ENCODE results near the gene CEACAM18. TPM values are rescaled to one million over a fixed set of nuclear protein-coding genes. Genes with fewer than 3 reads are reported as not detected.

CEACAM18 gene
- total RNA-seq, 2 donors from 2014 or later = not detected

DNA sequence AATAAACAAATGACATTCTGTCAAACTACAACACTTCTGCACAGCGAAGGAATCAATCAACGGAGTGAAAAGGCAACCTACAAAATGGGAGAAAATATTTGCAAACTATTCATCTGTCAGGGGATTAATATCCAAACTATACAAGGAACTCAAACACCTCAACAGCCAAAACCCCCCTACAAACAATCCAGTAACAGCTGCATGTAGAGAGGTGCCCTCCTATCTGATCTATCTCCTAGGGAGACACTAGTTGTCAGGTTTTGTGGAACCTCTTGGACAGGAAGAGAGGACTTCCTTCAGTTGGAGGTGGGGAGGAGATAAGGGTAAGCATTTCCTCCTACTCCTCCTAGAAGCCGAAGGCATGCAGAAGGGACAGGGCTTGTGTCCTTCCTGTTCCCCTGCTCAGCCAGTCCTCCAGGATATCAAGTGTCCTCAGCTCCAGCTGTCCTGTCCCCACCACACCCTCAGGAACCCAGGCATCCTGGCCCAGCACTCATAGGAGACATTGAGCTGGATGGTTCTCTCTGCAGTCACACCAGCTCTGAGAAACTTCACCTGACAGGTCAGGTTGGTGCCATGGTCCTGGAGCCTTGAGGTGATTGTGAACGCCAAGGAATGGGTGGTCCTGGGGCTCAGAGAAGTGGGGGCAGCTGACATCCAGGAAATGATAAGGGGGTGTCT is 10.3 kb upstream of the CEACAM18 start:
- ATAC-seq = no peak
- Histone ChIP-seq H3K27me3 (no peaks in the 10 kb centered on the region), H3K4me1 (no peaks in the 10 kb centered on the region), H3K36me3 (replicated peaks in 1 of 2; ENCODE audit: insufficient read depth in 1 of 2, low read depth in 2 of 2) (no peaks in the 10 kb centered on the region), H3K4me3 (no peak overlapping the region), H3K27ac (no peak overlapping the region), H3K9me3 (no peaks in the 10 kb centered on the region)
- WGBS, 2 donors = 43 to 50% methylated on average over 3 to 4 of the region's 4 CpGs
- intact Hi-C loops (cut with DNase I) = no loop called here
- no peak for TF ChIP-seq POLR2A (IDR thresholded peaks at IDR 0.05)
- no peak for TF ChIP-seq CTCF (IDR thresholded peaks at IDR 0.05)
- DNase-seq = no peak

- Histone ChIP-seq H3K27me3 (no peaks in the 10 kb centered on the region), H3K9me3 (no peaks in the 10 kb centered on the region), H3K27ac (no peak overlapping the region), H3K4me1 (no peaks in the 10 kb centered on the region), H3K36me3 (replicated peaks in 1 of 2; ENCODE audit: insufficient read depth in 1 of 2, low read depth in 2 of 2) (no peaks in the 10 kb centered on the region), H3K4me3 (no peak overlapping the region)
- no peak for TF ChIP-seq CTCF (IDR thresholded peaks at IDR 0.05)
- no peak for TF ChIP-seq POLR2A (IDR thresholded peaks at IDR 0.05)
- intact Hi-C loops (cut with DNase I) = no loop called here
- DNase-seq = no peak
- WGBS, 2 donors = 42 to 54% methylated on average over 2 of the region's 2 CpGs
- no peak for ATAC-seq
Observed at GRCh38 chr19:51468545-51468920, 9.8 kb upstream of the CEACAM18 start.

DNA sequence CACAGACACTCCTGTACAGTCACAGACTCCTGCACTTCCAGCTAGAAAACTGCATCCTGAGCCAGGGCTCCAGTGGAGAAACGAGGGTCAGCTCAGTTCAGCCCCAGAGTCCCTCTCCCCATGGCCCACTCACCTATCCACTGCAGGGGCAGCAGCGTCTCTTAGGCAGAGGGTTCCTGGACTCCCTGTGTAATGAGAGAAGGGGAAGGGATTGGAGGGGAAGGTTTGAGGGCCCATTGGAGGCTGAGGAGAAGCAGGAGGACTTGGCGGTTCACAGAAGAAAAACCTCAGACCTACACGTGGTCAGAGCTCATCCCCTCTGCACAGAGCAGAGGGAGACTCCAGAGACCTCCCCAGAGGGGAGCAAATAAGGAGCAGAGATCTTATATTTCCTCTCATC is 9.2 kb upstream of the CEACAM18 start:
- no peak for TF ChIP-seq POLR2A (IDR thresholded peaks at IDR 0.05)
- TF ChIP-seq CTCF (IDR thresholded peaks at IDR 0.05) = no peak
- H3K27me3 ChIP-seq = no peaks in the 10 kb centered on the region
- DNase-seq (no peak), ATAC-seq (no peak)
- 28 to 38% methylated on average over 4 of the region's 4 CpGs for WGBS, 2 donors
- no peaks in the 10 kb centered on the region for H3K4me1 ChIP-seq
- intact Hi-C loops (cut with DNase I) = no loop called here
- no peaks in the 10 kb centered on the region for H3K36me3 ChIP-seq (replicated peaks in 1 of 2; ENCODE audit: insufficient read depth in 1 of 2, low read depth in 2 of 2)
- no peak overlapping the region for H3K4me3 ChIP-seq
- no peaks in the 10 kb centered on the region for H3K9me3 ChIP-seq
- no peak overlapping the region for H3K27ac ChIP-seq

DNA sequence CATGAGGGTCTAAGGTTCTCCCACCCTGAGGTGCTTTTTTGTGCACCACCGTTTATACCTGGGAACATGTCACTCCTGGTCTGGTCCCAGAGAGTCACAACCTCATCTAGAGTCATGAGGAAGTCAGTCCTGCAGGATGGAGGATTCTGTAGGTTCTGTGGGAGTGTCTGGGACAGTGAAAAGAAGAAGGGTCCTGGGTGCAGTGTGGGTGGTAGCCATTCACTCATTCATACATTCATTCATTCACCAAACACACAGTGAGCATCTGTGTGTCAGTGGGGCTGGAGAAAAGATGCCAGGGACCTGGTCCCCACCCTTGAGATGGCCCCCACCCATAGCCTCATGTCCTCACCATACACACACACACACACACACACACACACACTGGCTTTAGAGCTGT is 8.7 kb upstream of the CEACAM18 start:
- intact Hi-C loops (cut with DNase I) = loop anchor here (10.0 kb wide), 1 partner anchor 185 kb away; no protein-coding TSS in a partner anchor
- DNase-seq (no peak), ATAC-seq (no peak)
- TF ChIP-seq POLR2A (IDR thresholded peaks at IDR 0.05) (no peak), CTCF (IDR thresholded peaks at IDR 0.05) (no peak)
- H3K4me1 ChIP-seq = no peaks in the 10 kb centered on the region
- WGBS, 2 donors = 14 to 33% methylated on average over 1 of the region's 1 CpG
- no peak overlapping the region for H3K4me3 ChIP-seq
- no peak overlapping the region for H3K27ac ChIP-seq
- no peaks in the 10 kb centered on the region for H3K36me3 ChIP-seq (replicated peaks in 1 of 2; ENCODE audit: insufficient read depth in 1 of 2, low read depth in 2 of 2)
- H3K9me3 ChIP-seq = no peaks in the 10 kb centered on the region
- H3K27me3 ChIP-seq = no peaks in the 10 kb centered on the region

DNA sequence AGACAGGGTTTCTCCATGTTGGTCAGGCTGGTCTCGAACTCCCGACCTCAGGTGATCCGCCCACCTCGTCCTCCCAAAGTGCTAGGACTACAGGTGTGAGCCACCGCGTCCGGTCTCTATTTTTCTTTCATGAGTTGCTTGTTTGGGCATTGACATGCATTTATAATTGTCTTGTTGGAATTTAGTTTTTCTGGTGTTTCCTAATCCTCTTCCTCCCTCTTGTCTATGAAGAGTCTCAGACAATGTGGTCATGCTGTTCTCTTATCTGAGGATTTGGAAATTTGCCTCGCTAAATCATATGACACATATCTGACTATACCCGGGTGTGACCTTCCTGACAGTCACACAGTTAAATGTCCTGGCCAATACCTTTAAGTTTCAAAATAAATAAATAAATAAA is 7.4 kb upstream of the CEACAM18 start:
- intact Hi-C loops (cut with DNase I) = loop anchor here (10.0 kb wide), 1 partner anchor 184 kb away; no protein-coding TSS in a partner anchor
- ATAC-seq (no peak), DNase-seq (no peak)
- WGBS, 2 donors = 54 to 60% methylated on average over 9 of the region's 9 CpGs
- Histone ChIP-seq H3K9me3 (no peaks in the 10 kb centered on the region), H3K4me3 (no peak overlapping the region), H3K27me3 (no peaks in the 10 kb centered on the region), H3K36me3 (replicated peaks in 1 of 2; ENCODE audit: insufficient read depth in 1 of 2, low read depth in 2 of 2) (no peaks in the 10 kb centered on the region), H3K27ac (no peak overlapping the region), H3K4me1 (no peaks in the 10 kb centered on the region)
- no peak for TF ChIP-seq CTCF (IDR thresholded peaks at IDR 0.05)
- no peak for TF ChIP-seq POLR2A (IDR thresholded peaks at IDR 0.05)

All from body of pancreas (tissue), 4 donors.